CD4-positive, alpha-beta T cell (primary cell): ENCODE measurements around the gene CYSRT1. TPM values are rescaled to one million over a fixed set of nuclear protein-coding genes. Genes with fewer than 3 reads are reported as not detected.
A peak's percentile ranks its signal among the peaks of the same experiment; 100 is the strongest.

Experiments
- ATAC-seq: fragments of 200-7000 bp; cut with Tn5 transposase; one replicate; pipeline ENCODE4 v1.10.0; 2022; ENCODE audit warnings: mild to moderate bottlenecking; ENCODE audit not compliant: poor library complexity
- CTCF ChIA-PET: fragments of 350-600 bp; sonication (Branson Sonifier 250); formaldehyde crosslinking; loops from one replicate; lab custom pipeline; 2021; ENCODE audit warnings: antibody characterized with exemption, inconsistent platforms; lab: Charles Lee
- POLR2A ChIA-PET: fragments of 350-600 bp; sonication (Branson Sonifier 250); formaldehyde crosslinking; loops from one replicate; lab custom pipeline; 2021; ENCODE audit warnings: antibody characterized with exemption, inconsistent platforms; lab: Charles Lee
- DNase-seq, 14 experiments: peaks; one replicate each; pipeline ENCODE4 v3.0.0-alpha.2; 2013 to 2020; ENCODE audit warnings: mixed read lengths in 2 of 14
- H3K27ac ChIP-seq, 2 donors: one replicate each; pipeline versions ENCODE4 v1.5.1 to v1.7.0; 2013; ENCODE audit warnings: low read length in 2 of 2, low read depth in 1 of 2, mild to moderate bottlenecking in 1 of 2
- H3K27me3 ChIP-seq, 2 experiments: 1 replicate in 1 of 2; 2 replicates in 1 of 2; pipeline versions ENCODE4 v1.6.1 to v1.7.0; 2013; ENCODE audit warnings: low read length in 2 of 2, control low read depth in 1 of 2, mild to moderate bottlenecking in 1 of 2, moderate library complexity in 1 of 2; ENCODE audit not compliant: insufficient read depth in 2 of 2, control insufficient read depth in 1 of 2
- H3K36me3 ChIP-seq: one replicate; pipeline ENCODE4 v1.6.1; 2013; ENCODE audit warnings: low read length, control low read depth; ENCODE audit not compliant: insufficient read depth
- H3K4me1 ChIP-seq: one replicate; pipeline ENCODE4 v1.6.1; 2013; ENCODE audit warnings: low read length, control low read depth; ENCODE audit not compliant: insufficient read depth
- H3K4me3 ChIP-seq: one replicate; pipeline ENCODE4 v1.5.1; 2013; ENCODE audit warnings: mild to moderate bottlenecking, low read length, moderate library complexity
- H3K9me3 ChIP-seq, 2 experiments: 1 replicate in 1 of 2; 2 replicates in 1 of 2; pipeline versions ENCODE4 v1.6.1 to v1.7.0; 2013; ENCODE audit warnings: low read length in 2 of 2, mild to moderate bottlenecking in 2 of 2, control low read depth in 1 of 2, moderate library complexity in 1 of 2; ENCODE audit not compliant: control insufficient read depth in 1 of 2, insufficient read depth in 1 of 2
- H3K27ac Mint-ChIP-seq: one replicate; pipeline ENCODE4 v1.8.0; 2020; ENCODE audit warnings: mixed read lengths
- H3K27me3 Mint-ChIP-seq: one replicate; pipeline ENCODE4 v1.8.0; 2021; ENCODE audit warnings: mixed read lengths
- H3K36me3 Mint-ChIP-seq: one replicate; pipeline ENCODE4 v1.8.0; 2021; ENCODE audit warnings: low read depth, mixed read lengths
- H3K4me1 Mint-ChIP-seq: one replicate; pipeline ENCODE4 v1.8.0; 2021; ENCODE audit warnings: low read depth, mixed read lengths
- H3K4me3 Mint-ChIP-seq: one replicate; pipeline ENCODE4 v1.8.0; 2020; ENCODE audit warnings: mild to moderate bottlenecking, mixed read lengths
- H3K9me3 Mint-ChIP-seq: one replicate; pipeline ENCODE4 v1.8.0; 2020; ENCODE audit warnings: mixed read lengths
- intact Hi-C, 2 experiments: fragments of 100-400 bp; cut with DNase I in 1 of 2; cut with micrococcal nuclease in 1 of 2; formaldehyde crosslinking; loops; one replicate each; pipeline versions ENCODE4 v1.15.1 to v1.9.0; 2023 to 2025; cut with DNase I, micrococcal nuclease
- total RNA-seq, 174 experiments: library from RNA in 2 of 174; stranded (reverse) in 2 of 174; gene quantifications; one replicate each; pipeline ENCODE4 v1.2.3 and lab custom pipeline; 2021 to 2026
- TF ChIP-seq, protein P1 (sequence below): fragments of 200-600 bp; IDR thresholded peaks from one replicate; pipeline ENCODE4 v1.8.0; 2022; ENCODE audit warnings: antibody characterized with exemption, mild to moderate bottlenecking

Gene CYSRT1
- total RNA-seq, 2 experiments from 2014 or later, result 0.33 to 0.42 TPM

DNA sequence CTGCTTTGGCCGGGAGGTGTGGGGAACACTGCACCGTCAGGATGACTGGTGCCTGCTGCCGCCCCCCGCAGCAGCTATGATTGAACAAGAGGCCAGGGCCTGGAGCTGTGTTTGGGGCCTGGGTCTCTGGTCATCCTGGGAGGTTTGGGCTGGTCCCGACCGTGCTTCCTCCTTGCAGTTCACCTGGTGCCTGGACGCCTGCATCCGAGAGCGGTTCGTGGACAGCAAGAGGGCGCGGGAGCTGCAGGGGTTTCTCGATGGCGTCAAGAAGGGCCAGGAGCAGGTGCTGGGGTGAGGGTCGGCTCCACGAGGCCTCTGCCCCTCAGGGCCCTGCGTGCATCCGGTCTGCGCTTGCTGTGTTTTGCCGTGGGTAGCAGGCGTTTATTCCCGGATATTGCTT lies 39.1 kb downstream of the CYSRT1 start:
- H3K27ac Mint-ChIP-seq, result no peak overlapping the region
- CTCF ChIA-PET, result no interaction called here
- H3K9me3 Mint-ChIP-seq, result no peaks in the 10 kb centered on the region
- H3K36me3 ChIP-seq, result peaks cover 44% of the 10 kb centered on the region
- H3K27me3 Mint-ChIP-seq, result no peaks in the 10 kb centered on the region
- no peaks in the 10 kb centered on the region for H3K9me3 ChIP-seq
- H3K27me3 ChIP-seq, result no peaks in the 10 kb centered on the region
- no peak for ATAC-seq
- H3K4me1 Mint-ChIP-seq, result no peaks in the 10 kb centered on the region
- TF ChIP-seq, protein P1, sequence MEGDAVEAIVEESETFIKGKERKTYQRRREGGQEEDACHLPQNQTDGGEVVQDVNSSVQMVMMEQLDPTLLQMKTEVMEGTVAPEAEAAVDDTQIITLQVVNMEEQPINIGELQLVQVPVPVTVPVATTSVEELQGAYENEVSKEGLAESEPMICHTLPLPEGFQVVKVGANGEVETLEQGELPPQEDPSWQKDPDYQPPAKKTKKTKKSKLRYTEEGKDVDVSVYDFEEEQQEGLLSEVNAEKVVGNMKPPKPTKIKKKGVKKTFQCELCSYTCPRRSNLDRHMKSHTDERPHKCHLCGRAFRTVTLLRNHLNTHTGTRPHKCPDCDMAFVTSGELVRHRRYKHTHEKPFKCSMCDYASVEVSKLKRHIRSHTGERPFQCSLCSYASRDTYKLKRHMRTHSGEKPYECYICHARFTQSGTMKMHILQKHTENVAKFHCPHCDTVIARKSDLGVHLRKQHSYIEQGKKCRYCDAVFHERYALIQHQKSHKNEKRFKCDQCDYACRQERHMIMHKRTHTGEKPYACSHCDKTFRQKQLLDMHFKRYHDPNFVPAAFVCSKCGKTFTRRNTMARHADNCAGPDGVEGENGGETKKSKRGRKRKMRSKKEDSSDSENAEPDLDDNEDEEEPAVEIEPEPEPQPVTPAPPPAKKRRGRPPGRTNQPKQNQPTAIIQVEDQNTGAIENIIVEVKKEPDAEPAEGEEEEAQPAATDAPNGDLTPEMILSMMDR, result no peak
- no peak overlapping the region for H3K4me3 ChIP-seq
- intact Hi-C loops, result no loop called here
- H3K27ac ChIP-seq, result no peak overlapping the region
- no peak overlapping the region for H3K4me3 Mint-ChIP-seq
- peaks cover 42% of the 10 kb centered on the region for H3K36me3 Mint-ChIP-seq
- H3K4me1 ChIP-seq, result no peaks in the 10 kb centered on the region
- POLR2A ChIA-PET, result no interaction called here
- no peak for DNase-seq

GRCh38 chr9:137265496-137266161 lies 40.7 kb downstream of the CYSRT1 start:
- Histone ChIP-seq H3K4me3 (no peak overlapping the region), H3K9me3 (no peaks in the 10 kb centered on the region), H3K27me3 (no peaks in the 10 kb centered on the region), H3K4me1 (no peaks in the 10 kb centered on the region), H3K27ac (no peak overlapping the region), H3K36me3 (peaks cover 52% of the 10 kb centered on the region)
- no peaks in the 10 kb centered on the region for H3K4me1 Mint-ChIP-seq
- intact Hi-C loops, result no loop called here
- H3K9me3 Mint-ChIP-seq, result no peaks in the 10 kb centered on the region
- no peak overlapping the region for H3K4me3 Mint-ChIP-seq
- no peak overlapping the region for H3K27ac Mint-ChIP-seq
- peaks cover 48% of the 10 kb centered on the region for H3K36me3 Mint-ChIP-seq
- TF ChIP-seq, protein P1, result no peak
- CTCF ChIA-PET, result no interaction called here
- ATAC-seq (no peak), DNase-seq (peak in 1 of 14 experiments; percentile 19)
- POLR2A ChIA-PET, result interaction anchor here (0.7 to 1.3 kb wide), 2 partner anchors 10 to 12 kb away, joined by 4 to 6 read pairs; partner anchors contain the start of genes NELFB and TOR4A
- no peaks in the 10 kb centered on the region for H3K27me3 Mint-ChIP-seq

- Mint-ChIP-seq H3K36me3 (peaks cover 50% of the 10 kb centered on the region), H3K4me3 (no peak overlapping the region), H3K4me1 (peaks cover 2% of the 10 kb centered on the region), H3K9me3 (no peaks in the 10 kb centered on the region), H3K27me3 (no peaks in the 10 kb centered on the region), H3K27ac (no peak overlapping the region)
- ATAC-seq (no peak), DNase-seq (peak in 1 of 14 experiments; percentile 21)
- Histone ChIP-seq H3K27me3 (no peaks in the 10 kb centered on the region), H3K4me3 (no peak overlapping the region), H3K36me3 (peaks cover 52% of the 10 kb centered on the region), H3K27ac (no peak overlapping the region), H3K9me3 (no peaks in the 10 kb centered on the region), H3K4me1 (peaks cover 5% of the 10 kb centered on the region)
- intact Hi-C loops, result no loop called here
- TF ChIP-seq, protein P1, result no peak
- POLR2A ChIA-PET, result interaction anchor here (1.3 kb wide), 1 partner anchor 11 kb away, joined by 4 read pairs; the partner anchor contains the start of gene NELFB
- CTCF ChIA-PET, result no interaction called here
Measured at GRCh38 chr9:137266162-137266527, 41.2 kb downstream of the CYSRT1 start.
